ENCODE results near the gene COQ8A.

Gene COQ8A

GRCh38 chr1:226940029-226940805 is at the start of gene COQ8A:
Gene COQ8A (plus strand): TSS chr1:226940294. CDS start chr1:226961386, 21,092 bp downstream.
- peak; percentile 99 for DNase-seq

- DNase-seq, result no peak
Measured at GRCh38 chr1:226890331-226891108, 49.6 kb upstream of the COQ8A start.

DNA sequence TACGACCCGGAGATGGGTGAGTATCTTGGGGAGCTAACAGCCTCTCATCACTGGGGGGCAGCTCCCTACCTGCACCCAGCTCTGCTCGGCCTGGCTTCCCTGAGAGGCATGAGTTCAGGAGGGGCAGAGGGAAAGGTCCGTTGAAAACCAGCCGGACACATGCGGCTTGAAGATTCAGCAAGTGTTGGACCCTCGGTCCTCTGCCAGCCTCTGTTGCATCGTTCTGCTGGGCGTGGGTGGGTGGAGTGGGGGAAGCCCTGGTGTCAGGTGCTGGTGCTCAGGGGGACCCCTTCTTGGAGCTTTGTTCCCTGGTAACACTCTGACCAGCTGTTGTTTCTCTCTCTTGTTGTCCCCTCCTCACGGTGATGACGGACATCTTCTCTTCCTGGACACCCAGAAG is 48.7 kb upstream of the COQ8A start:
- DNase-seq, result no peak

DNA sequence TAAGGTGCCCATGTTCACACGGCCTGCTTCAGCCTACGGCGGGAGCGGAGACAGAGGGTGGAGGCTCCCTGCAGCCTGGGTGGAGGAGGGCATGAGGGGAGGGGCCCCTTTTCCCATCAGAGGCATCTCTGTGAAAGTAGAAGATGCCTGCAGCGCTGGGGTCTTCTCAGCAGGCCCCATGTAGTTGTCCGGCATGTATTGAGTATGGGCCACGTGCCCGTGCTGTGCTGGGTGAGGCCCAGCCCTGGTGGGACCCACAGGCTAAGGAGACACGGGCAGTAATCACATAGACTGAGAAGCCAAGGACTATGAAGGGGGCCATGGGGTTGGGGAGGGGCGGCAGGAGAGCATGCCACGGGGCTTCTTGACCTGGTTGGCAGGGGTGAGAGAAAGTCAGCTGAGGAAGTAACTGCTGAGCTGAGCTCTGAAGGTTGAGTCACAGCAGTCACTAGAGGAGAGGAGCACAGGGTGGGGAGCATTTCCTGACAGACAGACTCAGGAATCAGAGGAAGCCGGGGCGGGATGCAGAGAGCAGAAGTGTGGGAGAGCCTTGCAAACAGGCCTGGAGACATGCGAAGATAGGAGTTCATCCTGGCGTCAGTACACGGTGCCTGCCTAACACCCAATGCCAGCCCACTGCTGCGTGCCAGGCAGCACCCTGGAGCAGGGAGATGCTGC is 48.1 kb upstream of the COQ8A start:
- no peak for DNase-seq

DNA sequence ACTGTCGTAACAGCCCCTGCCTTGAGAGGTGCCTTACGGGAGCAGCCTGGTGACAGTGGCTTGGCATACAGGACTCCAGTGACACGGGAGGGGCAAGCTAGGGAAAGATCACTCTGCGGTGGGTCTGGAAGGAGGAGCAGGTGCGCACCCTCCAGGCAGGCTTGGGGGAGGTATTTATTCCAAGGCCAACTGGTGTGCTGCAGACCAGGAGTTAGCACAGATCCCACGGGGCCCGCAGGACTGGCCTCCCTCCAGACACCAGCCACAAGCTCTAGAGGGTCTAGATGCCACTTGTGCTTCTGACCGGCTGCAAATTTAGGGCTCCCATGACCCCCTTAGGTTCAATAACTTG is 47.6 kb upstream of the COQ8A start:
- no peak for DNase-seq

DNA sequence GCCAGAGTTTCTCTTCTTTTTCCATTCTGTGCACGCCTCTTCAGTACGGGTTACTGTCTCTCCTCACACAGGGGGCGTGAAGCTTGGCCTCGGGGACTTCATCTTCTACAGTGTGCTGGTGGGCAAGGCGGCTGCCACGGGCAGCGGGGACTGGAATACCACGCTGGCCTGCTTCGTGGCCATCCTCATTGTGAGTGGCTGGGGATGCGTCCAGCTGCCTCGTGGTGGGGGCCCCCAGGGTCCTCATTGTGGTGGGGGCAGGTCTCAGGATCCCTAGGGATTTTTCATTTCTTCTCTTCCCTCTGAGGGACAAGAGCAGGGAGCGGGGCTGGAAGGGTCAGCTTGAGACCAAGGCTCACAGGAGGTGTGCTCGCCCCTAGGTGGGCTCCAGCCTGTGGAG is 46.2 kb upstream of the COQ8A start:
- DNase-seq, result no peak

DNA sequence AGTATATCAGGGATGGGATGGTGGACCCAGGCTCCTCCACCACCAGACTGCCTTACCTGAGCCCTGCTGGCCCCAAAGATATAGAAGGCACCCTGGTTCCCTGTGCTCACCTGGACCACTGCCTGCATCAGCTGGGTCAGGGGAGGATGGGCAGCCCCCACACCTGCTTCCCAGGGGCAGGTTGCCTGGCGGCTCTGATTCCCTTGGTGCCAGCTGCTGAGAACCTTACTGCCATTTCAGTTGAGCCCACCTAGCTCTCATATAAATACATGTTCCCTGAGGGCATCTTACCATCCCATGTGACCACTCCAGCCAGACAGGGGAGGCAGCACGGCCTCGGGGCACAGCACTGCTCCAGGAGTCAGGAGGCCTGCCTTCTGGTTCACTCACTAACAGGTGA is 45.3 kb upstream of the COQ8A start:
- DNase-seq, result no peak

- DNase-seq, result no peak
Measured at GRCh38 chr1:226895644-226896043, 44.5 kb upstream of the COQ8A start.

- DNase-seq, result no peak
Measured at GRCh38 chr1:226898246-226898645, 41.8 kb upstream of the COQ8A start.

GRCh38 chr1:226901421-226901820 is 38.7 kb upstream of the COQ8A start:
- no peak for DNase-seq

DNA sequence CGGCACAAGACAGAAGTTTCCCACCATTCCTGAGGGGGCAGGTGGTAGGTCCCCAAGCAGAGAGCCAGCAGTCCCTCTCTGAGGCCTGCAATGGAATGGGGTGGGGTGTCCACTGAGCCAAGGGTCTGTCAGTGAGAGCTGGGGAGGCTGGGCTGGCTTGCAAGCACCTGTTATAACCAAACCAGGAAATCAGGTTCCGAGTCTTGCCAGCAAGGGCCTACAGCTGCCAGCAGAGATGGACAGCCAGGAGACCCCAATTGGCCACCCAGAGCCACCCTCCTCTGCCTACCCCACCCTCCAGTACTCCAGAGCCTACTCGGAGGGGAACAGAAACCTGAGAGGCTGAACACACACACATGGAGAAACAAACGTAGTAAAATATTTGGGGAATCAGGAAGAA is 37.5 kb upstream of the COQ8A start:
- DNase-seq, result no peak

DNA sequence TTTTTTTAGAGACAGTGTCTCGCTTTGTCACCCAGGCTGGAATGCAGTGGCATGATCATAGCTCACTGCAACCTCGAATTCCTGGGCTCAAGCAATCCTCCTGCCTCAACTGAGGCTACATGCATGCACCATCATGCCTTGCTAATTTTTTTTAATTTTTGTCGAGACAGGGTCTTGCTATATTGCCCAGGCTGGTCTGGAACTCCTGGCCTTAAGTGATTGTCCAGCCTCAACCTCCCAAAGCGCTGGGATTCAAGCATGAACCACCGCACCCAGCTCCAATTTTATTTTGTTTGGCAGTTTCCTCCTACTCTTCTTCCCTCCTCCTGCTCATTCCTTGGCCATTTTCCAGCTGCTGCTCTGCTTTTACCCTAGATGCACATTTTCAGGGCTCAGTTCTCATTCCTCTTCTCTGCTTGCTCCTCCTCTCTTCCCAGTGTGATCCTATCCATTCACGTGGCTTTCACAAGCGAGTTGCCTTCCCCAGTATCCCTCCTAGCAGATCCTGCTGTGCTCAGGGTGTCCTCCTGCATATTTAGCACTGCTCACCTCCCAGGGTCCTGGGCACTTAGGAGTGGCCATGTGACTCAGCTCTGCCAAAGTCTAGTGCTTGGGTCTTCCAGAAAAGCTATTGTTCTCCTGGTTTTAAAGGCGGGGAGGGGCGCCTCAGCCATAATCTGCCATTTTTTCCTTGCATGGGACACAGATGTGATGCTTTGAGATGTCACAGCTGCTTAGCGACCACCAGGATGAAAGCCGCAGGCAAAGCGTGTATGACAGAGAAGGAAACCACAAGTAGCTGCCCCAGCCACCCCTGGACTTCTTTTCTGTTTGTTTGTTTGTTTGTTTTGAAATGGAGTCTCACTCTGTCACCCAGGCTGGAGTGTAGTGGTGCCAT is 36.0 kb upstream of the COQ8A start:
- DNase-seq, result no peak

DNA sequence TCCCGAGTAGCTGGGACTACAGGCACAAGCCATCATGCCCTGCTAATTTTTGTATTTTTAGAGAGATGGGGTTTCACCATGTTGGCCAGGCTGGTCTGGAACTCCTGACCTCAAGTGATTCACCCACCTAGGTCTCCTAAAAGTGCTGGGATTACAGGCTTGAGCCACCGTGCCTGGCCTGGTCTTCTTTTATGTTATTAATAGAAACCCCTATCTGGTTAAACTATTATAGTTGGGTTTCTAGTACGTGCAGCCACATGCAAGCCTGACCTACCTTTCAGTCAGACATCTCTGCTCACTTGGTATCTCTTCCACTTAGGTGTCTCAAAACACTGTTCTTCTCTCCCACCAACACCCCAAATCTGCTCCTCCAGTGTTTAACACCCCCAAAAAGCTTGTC is 35.3 kb upstream of the COQ8A start:
- DNase-seq, result no peak

DNA sequence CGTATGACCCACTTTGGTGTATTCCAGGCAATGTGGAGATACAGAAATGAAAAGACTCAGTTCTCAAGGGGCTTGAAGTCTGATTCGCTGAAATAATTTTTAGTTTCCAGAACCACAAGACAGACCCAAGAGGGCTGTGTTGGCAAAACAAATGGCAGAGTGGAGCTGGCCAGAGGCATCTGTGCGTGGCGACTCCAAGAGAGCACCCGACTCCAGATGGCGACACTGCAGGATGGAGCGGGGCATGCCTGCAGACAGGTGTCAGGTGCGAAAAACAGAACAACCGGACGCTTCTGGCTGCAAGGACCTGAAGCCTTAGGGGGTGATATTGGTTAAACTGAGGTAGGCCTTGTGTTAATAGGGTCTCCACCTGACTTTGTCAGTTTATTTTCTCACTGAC is 31.7 kb upstream of the COQ8A start:
- DNase-seq, result no peak

- no peak for DNase-seq
Measured at GRCh38 chr1:226908913-226909312, 31.2 kb upstream of the COQ8A start.

- DNase-seq, result peak; percentile 67
Measured at GRCh38 chr1:226912587-226913176, 27.4 kb upstream of the COQ8A start.

DNA sequence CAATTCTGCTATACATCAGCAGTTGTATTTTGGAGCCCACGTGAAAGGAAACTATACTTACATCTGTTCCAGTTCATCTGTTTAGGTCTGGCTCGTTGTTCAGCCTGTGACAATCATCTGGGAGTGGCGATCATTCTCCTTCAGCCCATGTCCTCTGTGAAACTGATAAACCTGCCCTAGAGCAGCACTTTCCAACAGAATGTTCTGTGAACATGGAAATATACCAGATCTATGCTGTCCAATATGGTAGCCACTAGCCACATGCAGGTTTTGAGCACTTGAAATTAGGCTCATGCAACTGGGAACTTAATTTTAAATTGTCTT is 24.5 kb upstream of the COQ8A start:
- DNase-seq, result no peak

- no peak for DNase-seq
Measured at GRCh38 chr1:226916497-226916896, 23.6 kb upstream of the COQ8A start.

GRCh38 chr1:226919587-226919986 is 20.5 kb upstream of the COQ8A start:
- no peak for DNase-seq

DNA sequence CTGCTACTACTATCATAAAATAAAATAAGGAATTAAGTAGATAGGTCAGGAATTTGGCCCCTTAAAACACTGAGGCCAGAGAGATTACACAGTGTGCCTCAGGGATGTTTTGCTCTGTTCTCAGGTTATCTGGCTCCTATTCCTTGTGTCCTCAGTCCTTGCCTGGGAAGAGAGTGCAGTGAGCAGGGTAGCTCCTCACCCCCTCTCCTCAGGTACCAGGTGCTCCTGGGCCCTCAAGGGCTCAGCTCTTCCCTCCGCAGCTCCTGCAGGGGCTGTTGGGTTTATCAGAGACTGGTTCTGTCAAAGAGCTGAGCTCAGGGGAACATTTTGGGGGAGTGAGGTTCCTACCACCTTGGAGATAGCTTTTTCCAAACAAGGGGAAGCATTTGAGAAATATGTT is 20.1 kb upstream of the COQ8A start:
- no peak for DNase-seq

DNA sequence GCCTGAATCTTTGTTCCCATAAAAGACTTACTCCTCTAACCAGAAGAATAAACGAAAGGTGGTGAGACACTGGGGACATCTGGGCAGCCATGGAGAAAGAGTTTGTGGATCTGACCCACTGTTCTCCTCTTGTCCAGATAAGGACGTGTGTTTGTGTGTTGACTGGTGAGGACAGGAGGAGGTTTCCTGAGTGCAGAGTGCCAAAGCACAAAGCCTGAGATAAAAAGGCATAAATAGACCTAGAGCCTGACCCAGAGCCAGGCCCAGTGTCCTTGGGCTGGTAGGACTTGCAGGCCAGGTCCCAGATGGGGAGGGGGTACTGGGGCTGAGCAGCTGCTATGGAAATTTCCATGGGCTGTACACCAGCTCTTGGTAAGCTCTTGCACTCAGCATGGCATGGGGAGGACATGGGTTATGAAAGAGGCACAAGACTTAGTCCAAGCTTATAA is 19.6 kb upstream of the COQ8A start:
- DNase-seq, result no peak

GRCh38 chr1:226921504-226921903 is 18.6 kb upstream of the COQ8A start:
- DNase-seq, result no peak

Measured in CD4-positive, alpha-beta T cell treated with Interleukin-6 for 4 hours (primary cell).